CD4-positive, alpha-beta T cell treated with Interleukin-12 subunit alpha and Interleukin-12 subunit beta, for 1 hour (primary cell): ENCODE data around the gene VSIR.

ENCODE experiments used
- DNase-seq: peaks from one replicate; pipeline ENCODE4 v3.0.0-alpha.2; 2020

The VSIR gene

GRCh38 chr10:71746344-71747037, 26.8 kb downstream of the VSIR start:
- no peak for DNase-seq

- DNase-seq = no peak
Observed at GRCh38 chr10:71745664-71746250, 27.6 kb downstream of the VSIR start.

GRCh38 chr10:71744897-71745663, 28.2 kb downstream of the VSIR start:
- DNase-seq = no peak

- no peak for DNase-seq
Observed at GRCh38 chr10:71743866-71744265, 29.5 kb downstream of the VSIR start.

- DNase-seq = no peak
Observed at GRCh38 chr10:71743089-71743838, 30.1 kb downstream of the VSIR start.

GRCh38 chr10:71742301-71743088, 30.8 kb downstream of the VSIR start:
- DNase-seq = peak; percentile 35

- no peak for DNase-seq
Observed at GRCh38 chr10:71741671-71742070, 31.6 kb downstream of the VSIR start.

- no peak for DNase-seq
Observed at GRCh38 chr10:71741029-71741428, 32.3 kb downstream of the VSIR start.

GRCh38 chr10:71740069-71740653, 33.2 kb downstream of the VSIR start:
- DNase-seq = no peak

GRCh38 chr10:71739358-71739900, 33.9 kb downstream of the VSIR start:
- DNase-seq = no peak

- DNase-seq = no peak
Observed at GRCh38 chr10:71737834-71738197, 35.5 kb downstream of the VSIR start.

- DNase-seq = no peak
Observed at GRCh38 chr10:71737001-71737833, 36.1 kb downstream of the VSIR start.

GRCh38 chr10:71736570-71736952, 36.8 kb downstream of the VSIR start:
- no peak for DNase-seq

- peak; percentile 73 for DNase-seq
Observed at GRCh38 chr10:71735709-71736569, 37.4 kb downstream of the VSIR start.

GRCh38 chr10:71734797-71735196, 38.5 kb downstream of the VSIR start:
- DNase-seq = no peak

- no peak for DNase-seq
Observed at GRCh38 chr10:71731791-71732190, 41.5 kb downstream of the VSIR start.

GRCh38 chr10:71729161-71729636, 44.1 kb downstream of the VSIR start:
- DNase-seq = no peak

GRCh38 chr10:71727738-71728737, 45.3 kb downstream of the VSIR start:
- peak; percentile 74 for DNase-seq
